ENCODE results near the gene KCNMA1.

Gene KCNMA1

GRCh38 chr10:76878514-76878913, 759.1 kb downstream of the KCNMA1 start:
- no peak overlapping the region for H3K14ac ChIP-seq (ENCODE audit: low read length)
- H3K79me1 ChIP-seq (ENCODE audit: low read depth, low read length), result no peaks in the 10 kb centered on the region
- H3K27me3 ChIP-seq (ENCODE audit: control insufficient read depth in 3 of 3, insufficient read depth in 3 of 3, low read depth in 1 of 3, low read length in 3 of 3), result no peaks in the 10 kb centered on the region
- no peak overlapping the region for H2BK12ac ChIP-seq (ENCODE audit: low read length)
- no peak overlapping the region for H3K18ac ChIP-seq (ENCODE audit: low read length)
- no peak overlapping the region for H3K9ac ChIP-seq (ENCODE audit: low read depth, low read length, poor library complexity)
- no peak overlapping the region for H3K4ac ChIP-seq (ENCODE audit: low read length)
- DNase-seq (ENCODE audit: low spot score), result no peak
- H3K27ac ChIP-seq (replicated peaks; ENCODE audit: low read length), result no peak overlapping the region
- H2BK5ac ChIP-seq (ENCODE audit: low read length), result no peak overlapping the region
- no peak overlapping the region for H2BK15ac ChIP-seq (ENCODE audit: low read length)
- H4K91ac ChIP-seq (ENCODE audit: low read depth, low read length, poor library complexity), result no peak overlapping the region
- H2AK5ac ChIP-seq (ENCODE audit: low read depth, low read length), result no peak overlapping the region
- H2BK120ac ChIP-seq (ENCODE audit: low read depth, low read length), result no peak overlapping the region
- peaks cover 0 to 5% of the 10 kb centered on the region in 2 donors for H3K4me1 ChIP-seq (ENCODE audit: control insufficient read depth in 2 of 2, insufficient read depth in 1 of 2, low read depth in 1 of 2, low read length in 2 of 2)
- H3K4me2 ChIP-seq (ENCODE audit: insufficient read depth, low read length, poor library complexity, severe bottlenecking), result no peak overlapping the region
- no peaks in the 10 kb centered on the region for H3K36me3 ChIP-seq (replicated peaks in 1 of 2; ENCODE audit: control insufficient read depth in 2 of 2, insufficient read depth in 2 of 2, low read length in 2 of 2)
- no peak overlapping the region for H3K23ac ChIP-seq (ENCODE audit: low read depth, low read length, poor library complexity)
- H4K8ac ChIP-seq (ENCODE audit: low read depth, low read length), result no peak overlapping the region
- no peaks in the 10 kb centered on the region for H3K9me3 ChIP-seq (replicated peaks in 1 of 2; ENCODE audit: control insufficient read depth in 2 of 2, insufficient read depth in 1 of 2, low read depth in 1 of 2, low read length in 2 of 2)
- H3K4me3 ChIP-seq (ENCODE audit: low read length in 2 of 2), result no peak overlapping the region
- WGBS, 2 donors (ENCODE audit: extremely low coverage in 2 of 2, insufficient read length in 2 of 2, insufficient replicate concordance in 1 of 2), result no CpG with 5 or more reads among the region's 3 CpGs
- no peak overlapping the region for H2AFZ ChIP-seq (ENCODE audit: low read length)

DNA sequence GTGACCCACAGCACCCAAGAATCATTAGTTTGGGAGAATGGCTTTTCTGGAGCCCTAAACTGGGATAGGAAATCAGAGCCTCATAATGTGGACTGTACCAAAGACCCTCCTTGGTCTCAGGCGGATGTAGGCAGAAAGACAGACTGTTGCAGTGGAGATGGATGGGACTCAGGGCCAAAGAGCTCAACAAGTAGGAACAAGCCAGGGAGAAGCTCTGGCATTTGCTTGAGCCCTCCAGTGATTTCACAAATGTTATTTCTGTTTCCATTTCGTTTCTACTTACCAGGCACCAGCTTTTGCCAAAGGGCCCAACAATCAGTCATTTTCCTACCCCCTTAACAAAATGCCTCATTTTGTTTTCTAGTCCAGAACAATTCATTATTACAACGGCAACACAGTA, 762.7 kb downstream of the KCNMA1 start:
- Histone ChIP-seq H3K4me1 (ENCODE audit: control insufficient read depth in 2 of 2, insufficient read depth in 1 of 2, low read depth in 1 of 2, low read length in 2 of 2) (peaks cover 0 to 2% of the 10 kb centered on the region in 2 donors), H3K4me2 (ENCODE audit: insufficient read depth, low read length, poor library complexity, severe bottlenecking) (no peak overlapping the region), H3K18ac (ENCODE audit: low read length) (no peak overlapping the region), H4K91ac (ENCODE audit: low read depth, low read length, poor library complexity) (no peak overlapping the region), H2BK120ac (ENCODE audit: low read depth, low read length) (no peak overlapping the region), H3K27ac (replicated peaks; ENCODE audit: low read length) (no peak overlapping the region), H3K4me3 (ENCODE audit: low read length in 2 of 2) (no peak overlapping the region), H2BK5ac (ENCODE audit: low read length) (no peak overlapping the region), H4K8ac (ENCODE audit: low read depth, low read length) (no peak overlapping the region), H3K23ac (ENCODE audit: low read depth, low read length, poor library complexity) (no peak overlapping the region), H2AFZ (ENCODE audit: low read length) (no peak overlapping the region), H3K9ac (ENCODE audit: low read depth, low read length, poor library complexity) (no peak overlapping the region), H2AK5ac (ENCODE audit: low read depth, low read length) (no peak overlapping the region), H2BK12ac (ENCODE audit: low read length) (no peak overlapping the region), H3K4ac (ENCODE audit: low read length) (no peak overlapping the region), H3K14ac (ENCODE audit: low read length) (no peak overlapping the region), H3K27me3 (ENCODE audit: control insufficient read depth in 3 of 3, insufficient read depth in 3 of 3, low read depth in 1 of 3, low read length in 3 of 3) (no peaks in the 10 kb centered on the region), H3K9me3 (replicated peaks in 1 of 2; ENCODE audit: control insufficient read depth in 2 of 2, insufficient read depth in 1 of 2, low read depth in 1 of 2, low read length in 2 of 2) (no peaks in the 10 kb centered on the region), H3K36me3 (replicated peaks in 1 of 2; ENCODE audit: control insufficient read depth in 2 of 2, insufficient read depth in 2 of 2, low read length in 2 of 2) (no peaks in the 10 kb centered on the region), H3K79me1 (ENCODE audit: low read depth, low read length) (no peaks in the 10 kb centered on the region), H2BK15ac (ENCODE audit: low read length) (no peak overlapping the region)
- WGBS, 2 donors (ENCODE audit: extremely low coverage in 2 of 2, insufficient read length in 2 of 2, insufficient replicate concordance in 1 of 2), result no CpG with 5 or more reads among the region's 3 CpGs
- no peak for DNase-seq (ENCODE audit: low spot score)

GRCh38 chr10:76874176-76874575, 763.4 kb downstream of the KCNMA1 start:
- Histone ChIP-seq H3K4me2 (ENCODE audit: insufficient read depth, low read length, poor library complexity, severe bottlenecking) (no peak overlapping the region), H3K27me3 (ENCODE audit: control insufficient read depth in 3 of 3, insufficient read depth in 3 of 3, low read depth in 1 of 3, low read length in 3 of 3) (no peaks in the 10 kb centered on the region), H2AK5ac (ENCODE audit: low read depth, low read length) (no peak overlapping the region), H2BK120ac (ENCODE audit: low read depth, low read length) (no peak overlapping the region), H3K14ac (ENCODE audit: low read length) (no peak overlapping the region), H3K4me3 (ENCODE audit: low read length in 2 of 2) (no peak overlapping the region), H3K9ac (ENCODE audit: low read depth, low read length, poor library complexity) (no peak overlapping the region), H2AFZ (ENCODE audit: low read length) (no peak overlapping the region), H2BK5ac (ENCODE audit: low read length) (no peak overlapping the region), H3K18ac (ENCODE audit: low read length) (no peak overlapping the region), H3K9me3 (replicated peaks in 1 of 2; ENCODE audit: control insufficient read depth in 2 of 2, insufficient read depth in 1 of 2, low read depth in 1 of 2, low read length in 2 of 2) (no peaks in the 10 kb centered on the region), H3K23ac (ENCODE audit: low read depth, low read length, poor library complexity) (no peak overlapping the region), H3K4me1 (ENCODE audit: control insufficient read depth in 2 of 2, insufficient read depth in 1 of 2, low read depth in 1 of 2, low read length in 2 of 2) (peaks cover 0 to 2% of the 10 kb centered on the region in 2 donors), H3K36me3 (replicated peaks in 1 of 2; ENCODE audit: control insufficient read depth in 2 of 2, insufficient read depth in 2 of 2, low read length in 2 of 2) (no peaks in the 10 kb centered on the region), H3K79me1 (ENCODE audit: low read depth, low read length) (no peaks in the 10 kb centered on the region), H4K91ac (ENCODE audit: low read depth, low read length, poor library complexity) (no peak overlapping the region), H4K8ac (ENCODE audit: low read depth, low read length) (no peak overlapping the region), H2BK15ac (ENCODE audit: low read length) (no peak overlapping the region), H3K27ac (replicated peaks; ENCODE audit: low read length) (no peak overlapping the region), H2BK12ac (ENCODE audit: low read length) (no peak overlapping the region), H3K4ac (ENCODE audit: low read length) (no peak overlapping the region)
- DNase-seq (ENCODE audit: low spot score), result no peak
- WGBS, 2 donors (ENCODE audit: extremely low coverage in 2 of 2, insufficient read length in 2 of 2, insufficient replicate concordance in 1 of 2), result no CpG with 5 or more reads among the region's 1 CpG

DNA sequence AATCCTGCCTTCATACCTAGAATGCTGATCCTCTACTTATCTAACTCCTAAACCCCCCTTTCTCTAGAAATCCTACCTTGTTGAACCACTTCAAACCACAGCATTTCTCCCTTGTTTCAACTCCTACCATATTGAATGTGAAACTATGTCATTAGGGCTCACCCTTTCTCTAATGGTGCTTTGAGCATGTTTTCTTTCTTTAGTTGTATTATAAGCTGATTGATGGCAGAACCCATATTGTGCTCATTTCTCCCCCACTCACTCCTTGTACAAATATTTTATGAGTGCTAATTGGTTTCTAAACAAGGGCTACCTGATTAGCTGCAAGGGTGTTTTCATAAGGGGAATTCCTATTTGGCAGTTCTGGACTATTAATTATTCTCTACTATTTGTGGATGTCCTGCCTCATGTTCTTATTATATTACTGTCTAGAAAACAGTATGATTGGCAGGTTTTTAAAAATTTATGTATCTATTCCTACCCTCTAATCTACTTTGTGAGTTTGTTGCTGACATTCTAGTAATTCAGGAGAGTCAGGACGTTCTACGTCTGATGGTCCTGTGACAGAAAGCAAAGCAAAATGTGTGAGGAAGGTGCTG, 765.8 kb downstream of the KCNMA1 start:
- H3K27me3 ChIP-seq (ENCODE audit: control insufficient read depth in 3 of 3, insufficient read depth in 3 of 3, low read depth in 1 of 3, low read length in 3 of 3), result no peaks in the 10 kb centered on the region
- no peak overlapping the region for H3K27ac ChIP-seq (replicated peaks; ENCODE audit: low read length)
- H4K91ac ChIP-seq (ENCODE audit: low read depth, low read length, poor library complexity), result no peak overlapping the region
- no peak overlapping the region for H3K9ac ChIP-seq (ENCODE audit: low read depth, low read length, poor library complexity)
- no peak overlapping the region for H2BK5ac ChIP-seq (ENCODE audit: low read length)
- no peak overlapping the region for H3K4me3 ChIP-seq (ENCODE audit: low read length in 2 of 2)
- H3K14ac ChIP-seq (ENCODE audit: low read length), result no peak overlapping the region
- no peak for DNase-seq (ENCODE audit: low spot score)
- H3K18ac ChIP-seq (ENCODE audit: low read length), result no peak overlapping the region
- no peak overlapping the region for H3K4ac ChIP-seq (ENCODE audit: low read length)
- no peak overlapping the region for H2AK5ac ChIP-seq (ENCODE audit: low read depth, low read length)
- H3K79me1 ChIP-seq (ENCODE audit: low read depth, low read length), result no peaks in the 10 kb centered on the region
- H3K4me2 ChIP-seq (ENCODE audit: insufficient read depth, low read length, poor library complexity, severe bottlenecking), result no peak overlapping the region
- H2BK15ac ChIP-seq (ENCODE audit: low read length), result no peak overlapping the region
- H2AFZ ChIP-seq (ENCODE audit: low read length), result no peak overlapping the region
- no peaks in the 10 kb centered on the region for H3K9me3 ChIP-seq (replicated peaks in 1 of 2; ENCODE audit: control insufficient read depth in 2 of 2, insufficient read depth in 1 of 2, low read depth in 1 of 2, low read length in 2 of 2)
- H3K4me1 ChIP-seq (ENCODE audit: control insufficient read depth in 2 of 2, insufficient read depth in 1 of 2, low read depth in 1 of 2, low read length in 2 of 2), result peaks cover 0 to 2% of the 10 kb centered on the region in 2 donors
- WGBS, 2 donors (ENCODE audit: extremely low coverage in 2 of 2, insufficient read length in 2 of 2, insufficient replicate concordance in 1 of 2), result no CpG with 5 or more reads among the region's 2 CpGs
- no peak overlapping the region for H3K23ac ChIP-seq (ENCODE audit: low read depth, low read length, poor library complexity)
- H2BK12ac ChIP-seq (ENCODE audit: low read length), result no peak overlapping the region
- no peaks in the 10 kb centered on the region for H3K36me3 ChIP-seq (replicated peaks in 1 of 2; ENCODE audit: control insufficient read depth in 2 of 2, insufficient read depth in 2 of 2, low read length in 2 of 2)
- no peak overlapping the region for H4K8ac ChIP-seq (ENCODE audit: low read depth, low read length)
- no peak overlapping the region for H2BK120ac ChIP-seq (ENCODE audit: low read depth, low read length)

All from neuronal stem cell (in vitro differentiated cells).